Testis (tissue), 3 donors: ENCODE measurements around the gene CCM2L. TPM values are rescaled to one million over a fixed set of nuclear protein-coding genes. Genes with fewer than 3 reads are reported as not detected.

Experiments used
- DNase-seq: peaks from one replicate; pipeline ENCODE4 v3.0.0-alpha.2; 2019
- H3K27ac ChIP-seq, 2 donors: fragments of 200-600 bp; sonication (generic); one replicate each; pipeline ENCODE4 v1.5.1; 2019
- H3K27me3 ChIP-seq: fragments of 200-600 bp; sonication (generic); one replicate; pipeline ENCODE4 v1.5.1; 2019
- H3K36me3 ChIP-seq: fragments of 200-600 bp; sonication (generic); one replicate; pipeline ENCODE4 v1.5.1; 2017; ENCODE audit warnings: low read depth; ENCODE audit errors: missing control alignments
- H3K4me1 ChIP-seq: fragments of 200-600 bp; sonication (generic); one replicate; pipeline ENCODE4 v1.5.1; 2019
- H3K4me3 ChIP-seq, 2 donors: fragments of 200-600 bp; sonication (generic); one replicate each; pipeline ENCODE4 v1.5.1; 2017 to 2019
- H3K9me3 ChIP-seq: fragments of 200-600 bp; sonication (generic); one replicate; pipeline ENCODE4 v1.5.1; 2017
- CTCF ChIP-seq, 3 experiments: fragments of 450-650 bp in 2 of 3; fragments of 200-600 bp in 1 of 3; sonication (generic) in 1 of 3; IDR thresholded peaks; one replicate each; pipeline ENCODE4 v1.5.1; 2016 to 2019; ENCODE audit warnings: antibody characterized with exemption in 3 of 3, mild to moderate bottlenecking in 2 of 3, moderate library complexity in 1 of 3
- POLR2A ChIP-seq: fragments of 450-650 bp; IDR thresholded peaks from one replicate; pipeline ENCODE4 v1.6.1; 2017; ENCODE audit warnings: antibody characterized with exemption, mild to moderate bottlenecking, moderate library complexity
- WGBS, 2 donors: methylation state at CpG; one replicate each; pipeline ENCODE4 v1.1.5; 2018; 5-methylcytosine and 5-hydroxymethylcytosine counted together
- intact Hi-C: fragments of 100-400 bp; cut with DNase I; formaldehyde crosslinking; loops from one replicate; pipeline ENCODE4 v1.15.1; 2023; ENCODE audit warnings: low total_unique reads
- polyA plus RNA-seq: library from polyadenylated mRNA; stranded (reverse); fragments of 350-450 nt; fragmentation: Illumina TruSeq; extraction: RNeasy Lipid Tissue Mini Kit (QIAGEN cat#74804); gene quantifications from one replicate; pipeline ENCODE4 v1.2.3, GENCODE V29; 2014; ENCODE audit warnings: low read depth, low replicate concordance; ENCODE audit not compliant: insufficient read depth
- total RNA-seq, 2 donors: library from RNA; depleted of rRNA; stranded (reverse); fragments of >200 nt; gene quantifications; one replicate each; pipeline ENCODE4 v1.2.3, GENCODE V29; 2016

Gene CCM2L
- total and polyA plus RNA-seq, 3 donors from 2014 or later = 2.7 to 3.5 (median 3.0) TPM

GRCh38 chr20:31990641-31991338 is 19.4 kb upstream of the CCM2L start:
- TF ChIP-seq POLR2A = no peak
- no peak for TF ChIP-seq CTCF (IDR thresholded peaks at IDR 0.05)
- H3K27me3 ChIP-seq = no peaks in the 10 kb centered on the region
- H3K36me3 ChIP-seq = no peaks in the 10 kb centered on the region
- no peaks in the 10 kb centered on the region for H3K4me1 ChIP-seq
- DNase-seq = no peak
- H3K4me3 ChIP-seq = no peak overlapping the region
- H3K27ac ChIP-seq = no peak overlapping the region
- intact Hi-C loops = no loop called here
- H3K9me3 ChIP-seq = no peaks in the 10 kb centered on the region
- 62 to 68% methylated on average over 5 to 6 of the region's 6 CpGs for WGBS, 2 donors

- H3K27me3 ChIP-seq = no peaks in the 10 kb centered on the region
- no peak overlapping the region for H3K4me3 ChIP-seq
- TF ChIP-seq CTCF (IDR thresholded peaks at IDR 0.05) = no peak
- TF ChIP-seq POLR2A = no peak
- no peak overlapping the region for H3K27ac ChIP-seq
- H3K4me1 ChIP-seq = no peaks in the 10 kb centered on the region
- no peaks in the 10 kb centered on the region for H3K9me3 ChIP-seq
- DNase-seq = no peak
- WGBS, 2 donors = 50 to 71% methylated on average over 1 of the region's 1 CpG
- H3K36me3 ChIP-seq = no peaks in the 10 kb centered on the region
- intact Hi-C loops = no loop called here
Measured at GRCh38 chr20:31991339-31991705, 18.9 kb upstream of the CCM2L start.

GRCh38 chr20:31992086-31992485 is 18.2 kb upstream of the CCM2L start:
- Histone ChIP-seq H3K9me3 (no peaks in the 10 kb centered on the region), H3K27ac (no peak overlapping the region), H3K4me1 (no peaks in the 10 kb centered on the region), H3K4me3 (no peak overlapping the region), H3K36me3 (no peaks in the 10 kb centered on the region), H3K27me3 (no peaks in the 10 kb centered on the region)
- TF ChIP-seq POLR2A = no peak
- TF ChIP-seq CTCF (IDR thresholded peaks at IDR 0.05) = no peak
- intact Hi-C loops = no loop called here
- WGBS, 2 donors = 87 to 95% methylated on average over 2 of the region's 2 CpGs
- no peak for DNase-seq

- H3K4me3 ChIP-seq = no peak overlapping the region
- no peak for DNase-seq
- no peaks in the 10 kb centered on the region for H3K36me3 ChIP-seq
- H3K27me3 ChIP-seq = no peaks in the 10 kb centered on the region
- WGBS, 2 donors = 80 to 95% methylated on average over 15 to 18 of the region's 18 CpGs
- no peak overlapping the region for H3K27ac ChIP-seq
- intact Hi-C loops = no loop called here
- TF ChIP-seq POLR2A = no peak
- no peaks in the 10 kb centered on the region for H3K4me1 ChIP-seq
- H3K9me3 ChIP-seq = no peaks in the 10 kb centered on the region
Measured at GRCh38 chr20:31996996-31997395, 13.2 kb upstream of the CCM2L start.

- Histone ChIP-seq H3K4me3 (no peak overlapping the region), H3K36me3 (no peaks in the 10 kb centered on the region), H3K9me3 (no peaks in the 10 kb centered on the region), H3K27ac (no peak overlapping the region), H3K27me3 (no peaks in the 10 kb centered on the region), H3K4me1 (no peaks in the 10 kb centered on the region)
- 75 to 76% methylated on average over 2 of the region's 2 CpGs for WGBS, 2 donors
- DNase-seq = no peak
- no peak for TF ChIP-seq CTCF (IDR thresholded peaks at IDR 0.05)
- TF ChIP-seq POLR2A = no peak
- intact Hi-C loops = no loop called here
Measured at GRCh38 chr20:31998246-31998645, 12.0 kb upstream of the CCM2L start.
